HG03378 (cell line): ENCODE measurements around the gene ATAD3B.
"Not testable (repeated sequence)": the region's sequence is repeated elsewhere in the genome, so short reads cannot be mapped to it uniquely, and the experiment has no call there.

Source experiments
- ATAC-seq: cut with Tn5 transposase; IDR thresholded peaks from one replicate; pipeline ENCODE4 v1.9.1; 2021; ENCODE audit warnings: mild to moderate bottlenecking, moderate library complexity; ENCODE audit not compliant: unreplicated experiment

ATAD3B gene

GRCh38 chr1:1509465-1509850, 37.9 kb downstream of the ATAD3B start:
- ATAC-seq = not testable (repeated sequence)

- no peak for ATAC-seq
Measured at GRCh38 chr1:1510912-1511532, 39.5 kb downstream of the ATAD3B start.

GRCh38 chr1:1511533-1512285, 40.1 kb downstream of the ATAD3B start, which contains the start of gene ATAD3A:
Gene ATAD3A (plus strand): TSS chr1:1512162. CDS start chr1:1512269, 107 bp downstream.
- ATAC-seq = peak; percentile 68

GRCh38 chr1:1512425-1512824, 40.9 kb downstream of the ATAD3B start:
- ATAC-seq = not testable (repeated sequence)

- not testable (repeated sequence) for ATAC-seq
Measured at GRCh38 chr1:1513675-1514074, 42.1 kb downstream of the ATAD3B start.

- not testable (repeated sequence) for ATAC-seq
Measured at GRCh38 chr1:1514376-1514775, 42.8 kb downstream of the ATAD3B start.

- not testable (repeated sequence) for ATAC-seq
Measured at GRCh38 chr1:1516923-1517322, 45.4 kb downstream of the ATAD3B start.

- ATAC-seq = no peak
Measured at GRCh38 chr1:1517973-1518620, 46.5 kb downstream of the ATAD3B start.

GRCh38 chr1:1518621-1519007, 47.0 kb downstream of the ATAD3B start:
- not testable (repeated sequence) for ATAC-seq

- ATAC-seq = not testable (repeated sequence)
Measured at GRCh38 chr1:1519805-1520505, 48.4 kb downstream of the ATAD3B start.

GRCh38 chr1:1521331-1521730, 49.8 kb downstream of the ATAD3B start:
- no peak for ATAC-seq

- not testable (repeated sequence) for ATAC-seq
Measured at GRCh38 chr1:1522536-1522935, 51.0 kb downstream of the ATAD3B start.

GRCh38 chr1:1523226-1523625, 51.7 kb downstream of the ATAD3B start:
- not testable (repeated sequence) for ATAC-seq

GRCh38 chr1:1523651-1524050, 52.1 kb downstream of the ATAD3B start:
- not testable (repeated sequence) for ATAC-seq

GRCh38 chr1:1524750-1525383, 53.3 kb downstream of the ATAD3B start:
- not testable (repeated sequence) for ATAC-seq

- not testable (repeated sequence) for ATAC-seq
Measured at GRCh38 chr1:1526476-1526875, 54.9 kb downstream of the ATAD3B start.

GRCh38 chr1:1527092-1527816, 55.7 kb downstream of the ATAD3B start:
- ATAC-seq = no peak

GRCh38 chr1:1528301-1529267, 57.0 kb downstream of the ATAD3B start:
- no peak for ATAC-seq

- no peak for ATAC-seq
Measured at GRCh38 chr1:1529321-1529720, 57.8 kb downstream of the ATAD3B start.
